ENCODE measurements around the gene CTDSPL.

The CTDSPL gene

GRCh38 chr3:37905987-37906674, 44.5 kb downstream of the CTDSPL start:
- TF ChIP-seq, protein P1, sequence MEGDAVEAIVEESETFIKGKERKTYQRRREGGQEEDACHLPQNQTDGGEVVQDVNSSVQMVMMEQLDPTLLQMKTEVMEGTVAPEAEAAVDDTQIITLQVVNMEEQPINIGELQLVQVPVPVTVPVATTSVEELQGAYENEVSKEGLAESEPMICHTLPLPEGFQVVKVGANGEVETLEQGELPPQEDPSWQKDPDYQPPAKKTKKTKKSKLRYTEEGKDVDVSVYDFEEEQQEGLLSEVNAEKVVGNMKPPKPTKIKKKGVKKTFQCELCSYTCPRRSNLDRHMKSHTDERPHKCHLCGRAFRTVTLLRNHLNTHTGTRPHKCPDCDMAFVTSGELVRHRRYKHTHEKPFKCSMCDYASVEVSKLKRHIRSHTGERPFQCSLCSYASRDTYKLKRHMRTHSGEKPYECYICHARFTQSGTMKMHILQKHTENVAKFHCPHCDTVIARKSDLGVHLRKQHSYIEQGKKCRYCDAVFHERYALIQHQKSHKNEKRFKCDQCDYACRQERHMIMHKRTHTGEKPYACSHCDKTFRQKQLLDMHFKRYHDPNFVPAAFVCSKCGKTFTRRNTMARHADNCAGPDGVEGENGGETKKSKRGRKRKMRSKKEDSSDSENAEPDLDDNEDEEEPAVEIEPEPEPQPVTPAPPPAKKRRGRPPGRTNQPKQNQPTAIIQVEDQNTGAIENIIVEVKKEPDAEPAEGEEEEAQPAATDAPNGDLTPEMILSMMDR (IDR thresholded peaks at IDR 0.05; ENCODE audit: extremely low read depth, insufficient read depth, missing control alignments), result no peak
- in situ Hi-C loops (cut with MboI; ENCODE audit: low pct_unique_long_range_greater_than_20kb, low sequenced_read_pairs, unreplicated experiment), result no loop called here
- no peak for DNase-seq (ENCODE audit: low spot score)

DNA sequence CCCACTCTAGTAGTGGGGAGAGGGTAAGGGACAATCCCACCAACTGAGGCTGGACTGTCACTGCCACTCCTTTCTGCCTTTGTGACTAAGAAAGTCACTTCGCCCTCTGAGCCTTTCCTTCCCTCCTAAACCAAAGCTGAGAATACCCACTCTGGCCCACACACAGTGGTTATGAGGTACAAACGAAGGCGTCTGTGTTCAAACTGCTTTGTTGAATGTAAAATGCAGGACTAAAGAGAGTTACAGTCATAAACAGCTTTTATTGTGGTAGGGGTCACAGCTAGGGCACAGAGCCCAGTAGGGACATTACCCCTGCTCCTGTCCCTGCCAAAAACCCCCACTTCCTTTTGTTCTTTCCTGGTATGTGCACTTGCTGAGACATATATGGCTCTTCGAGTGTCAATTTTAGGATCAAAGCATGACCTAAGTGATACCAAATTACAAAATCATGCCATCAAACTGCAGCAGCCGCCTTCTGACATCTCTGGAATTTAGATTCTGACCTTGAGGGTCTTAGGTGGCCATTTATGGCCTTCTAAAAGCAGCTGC, 45.1 kb downstream of the CTDSPL start:
- TF ChIP-seq, protein P1 (IDR thresholded peaks at IDR 0.05; ENCODE audit: extremely low read depth, insufficient read depth, missing control alignments), result no peak
- in situ Hi-C loops (cut with MboI; ENCODE audit: low pct_unique_long_range_greater_than_20kb, low sequenced_read_pairs, unreplicated experiment), result no loop called here
- no peak for DNase-seq (ENCODE audit: low spot score)

- in situ Hi-C loops (cut with MboI; ENCODE audit: low pct_unique_long_range_greater_than_20kb, low sequenced_read_pairs, unreplicated experiment), result no loop called here
- TF ChIP-seq, protein P1 (IDR thresholded peaks at IDR 0.05; ENCODE audit: extremely low read depth, insufficient read depth, missing control alignments), result no peak
- DNase-seq (ENCODE audit: low spot score), result no peak
Measured at GRCh38 chr3:37907371-37907770, 45.7 kb downstream of the CTDSPL start.

DNA sequence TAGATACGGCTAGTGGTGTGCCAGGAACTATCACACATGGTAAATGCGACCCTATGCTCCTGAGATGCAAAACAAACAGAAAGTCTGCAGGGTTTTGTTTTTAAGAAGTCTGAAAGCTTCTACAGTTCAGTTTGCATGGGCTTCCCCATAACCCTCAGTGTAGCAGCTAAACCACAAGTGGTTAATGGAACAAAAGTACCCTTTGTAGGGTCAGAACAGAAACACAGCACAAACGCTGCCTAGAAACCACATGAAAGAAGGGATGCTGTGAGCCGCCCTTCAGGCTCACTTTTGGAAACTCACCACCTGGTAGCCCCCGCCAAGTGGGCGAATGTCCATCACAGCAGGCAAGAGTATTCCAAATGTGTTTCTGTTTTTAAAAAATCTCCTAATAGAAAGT, 46.2 kb downstream of the CTDSPL start:
- peak; percentile 56 for DNase-seq (ENCODE audit: low spot score)
- in situ Hi-C loops (cut with MboI; ENCODE audit: low pct_unique_long_range_greater_than_20kb, low sequenced_read_pairs, unreplicated experiment), result no loop called here
- TF ChIP-seq, protein P1 (IDR thresholded peaks at IDR 0.05; ENCODE audit: extremely low read depth, insufficient read depth, missing control alignments), result no peak

- in situ Hi-C loops (cut with MboI; ENCODE audit: low pct_unique_long_range_greater_than_20kb, low sequenced_read_pairs, unreplicated experiment), result no loop called here
- DNase-seq (ENCODE audit: low spot score), result no peak
Measured at GRCh38 chr3:37909067-37909911, 47.6 kb downstream of the CTDSPL start.

More at GRCh38 chr3:37909067-37909911, 47.6 kb downstream of the CTDSPL start:
- TF ChIP-seq, protein P1 (IDR thresholded peaks at IDR 0.05; ENCODE audit: extremely low read depth, insufficient read depth, missing control alignments), result no peak

All from GM13977 (cell line).